ENCODE measurements around the gene VIM. TPM values are rescaled to one million over a fixed set of nuclear protein-coding genes. Genes with fewer than 3 reads are reported as not detected.
A peak's percentile ranks its signal among the peaks of the same experiment; 100 is the strongest.

Gene VIM
- total and polyA plus RNA-seq, 10 of the 15 experiments (the other 5 are each of a cell fraction or from before 2014, with no cell fraction given) = 44.2 to 287 (median 188) TPM

DNA sequence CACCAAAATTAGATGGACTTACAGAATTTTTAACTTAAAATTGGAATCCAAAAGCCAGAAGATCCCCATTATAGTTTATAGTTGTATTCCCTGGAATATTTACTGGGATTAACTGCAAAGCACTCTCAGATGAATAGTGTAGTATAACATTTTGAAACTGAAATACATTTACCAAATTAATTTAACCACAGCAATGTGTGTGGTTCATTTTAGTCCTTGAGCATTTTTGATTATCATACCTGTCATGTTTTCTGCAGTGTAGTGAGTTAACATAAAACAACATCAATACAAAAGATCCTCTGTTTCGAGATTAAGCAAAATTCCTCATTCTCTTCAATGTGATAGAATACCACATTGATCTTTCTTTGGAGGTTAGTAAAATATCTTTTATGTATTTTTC is 3.7 kb downstream of the VIM start (continued):
- TF ChIP-seq BHLHE40 (IDR thresholded peaks at IDR 0.05; ENCODE audit: borderline replicate concordance in 1 of 2, low read depth in 2 of 2, low read length in 1 of 2) = no peak
- TF ChIP-seq POLR2AphosphoS5 (IDR thresholded peaks at IDR 0.05; ENCODE audit: low read length) = no peak
- TF ChIP-seq NBN (IDR thresholded peaks at IDR 0.05) = no peak

DNA sequence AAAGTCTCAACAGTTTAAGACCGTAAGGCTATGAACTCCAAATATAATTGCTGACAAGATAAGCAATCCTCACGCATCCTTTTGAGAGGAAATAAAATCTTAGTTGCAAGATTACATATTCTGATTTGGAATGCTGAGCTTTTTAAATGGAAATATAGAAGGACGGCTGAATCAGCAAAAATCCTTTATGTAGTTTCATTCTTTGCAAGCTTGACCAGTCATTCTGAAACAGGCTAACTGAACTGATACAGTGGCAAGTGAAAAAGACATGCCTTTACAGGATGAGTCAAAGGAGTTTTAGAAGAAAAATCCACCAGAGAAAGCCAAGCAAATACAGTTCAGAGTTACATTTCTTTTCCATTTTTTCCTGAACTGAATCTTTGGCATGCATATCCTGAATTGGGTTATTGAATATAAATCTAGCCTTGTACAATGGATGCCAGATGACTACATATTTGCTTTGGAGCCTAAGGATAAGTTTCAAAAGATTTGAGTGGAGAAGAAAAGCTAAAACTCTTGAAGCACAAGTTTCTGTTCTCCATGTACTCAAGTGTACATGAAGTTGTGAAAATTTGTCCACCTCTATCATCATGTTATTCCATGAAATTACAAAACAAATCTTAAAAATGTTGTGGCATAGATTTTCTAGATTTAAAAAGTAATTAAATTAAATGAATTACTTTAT is 4.4 kb downstream of the VIM start:
- Histone ChIP-seq H3K4me3 (0 out of 2 replicates have a peak overlapping the region, but pooled peaks have one; percentile 7), H3K9ac (ENCODE audit: control insufficient read depth, insufficient read depth, low read length) (no peak overlapping the region), H3K79me2 (ENCODE audit: control insufficient read depth, insufficient read depth, low read length) (no peaks in the 10 kb centered on the region), H2AFZ (ENCODE audit: control insufficient read depth, low read depth, low read length) (no peak overlapping the region), H4K20me1 (ENCODE audit: control insufficient read depth, insufficient read depth) (no peaks in the 10 kb centered on the region), H3K4me2 (ENCODE audit: control insufficient read depth, insufficient read depth) (peak overlapping the region; percentile 50; the same call in 1 of the 2 replicates), H3K27ac (ENCODE audit: control insufficient read depth, insufficient read depth) (no peak overlapping the region), H3K27me3 (replicated peaks in 1 of 2; ENCODE audit: control insufficient read depth in 2 of 2, insufficient read depth in 2 of 2, low read length in 1 of 2) (no peaks in the 10 kb centered on the region; a peak in 1 of 4 replicates), H3K4me1 (ENCODE audit: control insufficient read depth, insufficient read depth, low read length) (peaks cover 26% of the 10 kb centered on the region), H3K9me3 (replicated peaks; ENCODE audit: control insufficient read depth, insufficient read depth, low read length) (no peaks in the 10 kb centered on the region; the same call in 2 of the 3 replicates), H3K36me3 (ENCODE audit: control insufficient read depth in 2 of 2, insufficient read depth in 2 of 2, low read length in 1 of 2) (peaks cover 7% of the 10 kb centered on the region in 2 experiments; a peak in 3 of 4 replicates)
- SMC1A ChIA-PET (ENCODE audit: uncharacterized antibody, unreplicated experiment) = interaction anchor here (1.2 to 2.3 kb wide), 5 partner anchors 17 to 408 kb away, joined by 3 to 8 read pairs (median 3); no protein-coding TSS in a partner anchor
- peak; percentile 97 for FAIRE-seq
- WGBS (ENCODE audit: insufficient coverage, insufficient replicate concordance, low lambda C conversion rate, missing lambda C conversion rate) = 19% methylated on average over 3 of the region's 3 CpGs
- in situ Hi-C loops (cut with MboI) (no loop called here), intact Hi-C loops (cut with micrococcal nuclease; ENCODE audit: unreplicated experiment) (loop anchor here (5.0 to 10.0 kb wide), 3 partner anchors 205 to 648 kb away; partner anchors contain the start of gene RSU1)
- POLR2A ChIA-PET = no interaction called here
- no TSS peak for BruUV-seq (replicated peaks)
- DNase-seq (ENCODE audit: low read depth, low spot score) = peak; percentile 45
- CTCF ChIA-PET = interaction anchor here (0.6 to 3.7 kb wide), 2 partner anchors 32 to 147 kb away, joined by 3 to 16 read pairs; partner anchors contain the start of gene TRDMT1
- RAD21 ChIA-PET (ENCODE audit: unreplicated experiment) = no interaction called here
- no peak for ATAC-seq
- TF ChIP-seq ESRRA (IDR thresholded peaks at IDR 0.05; ENCODE audit: low read length) (no peak), NFIC (IDR thresholded peaks at IDR 0.05; ENCODE audit: low read depth, low read length) (peak; percentile 56; the same call in 1 of the 2 replicates), SPI1 (IDR thresholded peaks at IDR 0.05; ENCODE audit: borderline replicate concordance, insufficient read depth, low read depth, low read length) (no peak), JUND (IDR thresholded peaks at IDR 0.05; ENCODE audit: low read depth, low read length) (peak; percentile 89), SMC3 (IDR thresholded peaks at IDR 0.05; ENCODE audit: borderline replicate concordance, low read length) (no peak), TCF12 (IDR thresholded peaks at IDR 0.05; ENCODE audit: low read depth, low read length) (no peak), RAD21 (IDR thresholded peaks at IDR 0.05; ENCODE audit: insufficient read depth, low read depth, low read length) (no peak), GABPA (IDR thresholded peaks at IDR 0.05; ENCODE audit: low read depth) (0 out of 2 replicates have a peak, but pooled peaks have one; percentile 23), SMAD1 (IDR thresholded peaks at IDR 0.05; ENCODE audit: low read depth, partially characterized antibody) (no peak), ZNF274 (IDR thresholded peaks at IDR 0.05; ENCODE audit: insufficient read depth, insufficient read length) (no peak), JUNB (IDR thresholded peaks at IDR 0.05) (peak; percentile 96), SIX5 (IDR thresholded peaks at IDR 0.05; ENCODE audit: low read depth, low read length, severe bottlenecking) (no peak), MEF2B (IDR thresholded peaks at IDR 0.05; ENCODE audit: partially characterized antibody, poor library complexity, severe bottlenecking) (no peak), BACH1 (IDR thresholded peaks at IDR 0.05; ENCODE audit: borderline replicate concordance) (peak; percentile 72; the same call in 1 of the 2 replicates), IRF4 (IDR thresholded peaks at IDR 0.05; ENCODE audit: low read depth, low read length) (peak; percentile 96), NFYB (IDR thresholded peaks at IDR 0.05; ENCODE audit: insufficient read depth, low read depth, low read length) (no peak), SRF (IDR thresholded peaks at IDR 0.05; ENCODE audit: low read depth in 2 of 2, low read length in 2 of 2) (no peak)
- TF ChIP-seq, protein P1, sequence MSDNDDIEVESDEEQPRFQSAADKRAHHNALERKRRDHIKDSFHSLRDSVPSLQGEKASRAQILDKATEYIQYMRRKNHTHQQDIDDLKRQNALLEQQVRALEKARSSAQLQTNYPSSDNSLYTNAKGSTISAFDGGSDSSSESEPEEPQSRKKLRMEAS (IDR thresholded peaks at IDR 0.05; ENCODE audit: low read depth, low read length) = no peak
